ENCODE results near the gene MAP7D1. TPM values are rescaled to one million over a fixed set of nuclear protein-coding genes. Genes with fewer than 3 reads are reported as not detected.
A peak's percentile ranks its signal among the peaks of the same experiment; 100 is the strongest.

Gene MAP7D1
- total and polyA plus RNA-seq, 10 of the 15 experiments (the other 5 are each of a cell fraction or from before 2014, with no cell fraction given): 4.4 to 97.6 (median 24.2) TPM

DNA sequence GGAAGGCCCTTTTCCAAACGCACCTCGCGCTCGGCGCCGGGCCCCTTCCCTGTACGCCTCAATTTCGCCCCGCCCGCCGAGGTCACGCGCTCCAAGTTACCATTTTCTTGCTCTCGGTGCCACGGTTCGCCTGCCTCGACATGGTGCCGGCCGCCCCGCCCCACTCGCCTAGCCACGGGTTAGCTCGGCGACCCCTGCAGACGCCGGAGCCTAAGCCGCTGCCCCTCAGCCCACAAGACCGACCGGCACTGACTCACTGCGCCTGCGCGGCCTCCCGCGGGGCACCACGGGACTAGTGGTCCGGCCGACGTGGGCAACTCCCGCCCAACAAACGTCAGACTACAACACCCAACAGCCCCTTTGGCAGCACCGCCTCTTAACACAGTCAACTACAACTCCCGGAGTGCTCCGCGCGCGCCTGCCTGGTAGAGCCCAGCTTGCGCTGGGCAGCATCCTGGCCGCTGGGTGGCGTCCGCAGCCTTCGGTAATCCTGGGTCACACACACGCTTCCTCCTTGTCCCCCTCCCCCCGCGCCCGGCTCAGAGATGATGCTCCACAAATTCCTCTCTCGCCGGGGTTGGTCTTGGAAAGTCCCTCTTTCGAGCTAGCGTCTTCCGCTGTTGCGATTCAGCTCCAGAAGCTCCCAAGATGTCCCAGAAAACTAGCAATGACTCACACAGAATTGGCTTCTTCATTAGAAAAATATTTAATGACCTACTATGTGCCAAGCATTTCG, 6.6 kb upstream of the MAP7D1 start, which contains the start of gene TRAPPC3 (continued):
- TF ChIP-seq, protein P1, sequence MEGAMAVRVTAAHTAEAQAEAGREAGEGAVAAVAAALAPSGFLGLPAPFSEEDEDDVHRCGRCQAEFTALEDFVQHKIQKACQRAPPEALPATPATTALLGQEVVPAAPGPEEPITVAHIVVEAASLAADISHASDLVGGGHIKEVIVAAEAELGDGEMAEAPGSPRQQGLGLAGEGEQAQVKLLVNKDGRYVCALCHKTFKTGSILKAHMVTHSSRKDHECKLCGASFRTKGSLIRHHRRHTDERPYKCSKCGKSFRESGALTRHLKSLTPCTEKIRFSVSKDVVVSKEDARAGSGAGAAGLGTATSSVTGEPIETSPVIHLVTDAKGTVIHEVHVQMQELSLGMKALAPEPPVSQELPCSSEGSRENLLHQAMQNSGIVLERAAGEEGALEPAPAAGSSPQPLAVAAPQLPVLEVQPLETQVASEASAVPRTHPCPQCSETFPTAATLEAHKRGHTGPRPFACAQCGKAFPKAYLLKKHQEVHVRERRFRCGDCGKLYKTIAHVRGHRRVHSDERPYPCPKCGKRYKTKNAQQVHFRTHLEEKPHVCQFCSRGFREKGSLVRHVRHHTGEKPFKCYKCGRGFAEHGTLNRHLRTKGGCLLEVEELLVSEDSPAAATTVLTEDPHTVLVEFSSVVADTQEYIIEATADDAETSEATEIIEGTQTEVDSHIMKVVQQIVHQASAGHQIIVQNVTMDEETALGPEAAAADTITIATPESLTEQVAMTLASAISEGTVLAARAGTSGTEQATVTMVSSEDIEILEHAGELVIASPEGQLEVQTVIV (IDR thresholded peaks at IDR 0.05; ENCODE audit: borderline replicate concordance, partially characterized antibody): peak; percentile 23
- TF ChIP-seq SPI1 (IDR thresholded peaks at IDR 0.05; ENCODE audit: borderline replicate concordance, insufficient read depth, low read depth, low read length) (0 out of 2 replicates have a peak, but pooled peaks have one; percentile 30), SREBF1 (IDR thresholded peaks at IDR 0.05; ENCODE audit: low read length) (peak; percentile 89), EP300 (IDR thresholded peaks at IDR 0.05; ENCODE audit: borderline replicate concordance in 1 of 2, control insufficient read depth in 1 of 2, low read depth in 2 of 2, low read length in 2 of 2) (peak in 1 of 2 experiments; percentile 73; a peak in 1 of 4 replicates), NFXL1 (IDR thresholded peaks at IDR 0.05; ENCODE audit: borderline replicate concordance) (no peak), SMAD1 (IDR thresholded peaks at IDR 0.05; ENCODE audit: low read depth, partially characterized antibody) (no peak), LARP7 (IDR thresholded peaks at IDR 0.05) (peak; percentile 72), SP1 (IDR thresholded peaks at IDR 0.05; ENCODE audit: low read depth, low read length) (peak; percentile 63), ASH2L (IDR thresholded peaks at IDR 0.05; ENCODE audit: borderline replicate concordance, low read depth) (no peak), POLR2A (IDR thresholded peaks at IDR 0.05; ENCODE audit: low read depth, low read length) (peak; percentile 92)
- TF ChIP-seq, protein P2, sequence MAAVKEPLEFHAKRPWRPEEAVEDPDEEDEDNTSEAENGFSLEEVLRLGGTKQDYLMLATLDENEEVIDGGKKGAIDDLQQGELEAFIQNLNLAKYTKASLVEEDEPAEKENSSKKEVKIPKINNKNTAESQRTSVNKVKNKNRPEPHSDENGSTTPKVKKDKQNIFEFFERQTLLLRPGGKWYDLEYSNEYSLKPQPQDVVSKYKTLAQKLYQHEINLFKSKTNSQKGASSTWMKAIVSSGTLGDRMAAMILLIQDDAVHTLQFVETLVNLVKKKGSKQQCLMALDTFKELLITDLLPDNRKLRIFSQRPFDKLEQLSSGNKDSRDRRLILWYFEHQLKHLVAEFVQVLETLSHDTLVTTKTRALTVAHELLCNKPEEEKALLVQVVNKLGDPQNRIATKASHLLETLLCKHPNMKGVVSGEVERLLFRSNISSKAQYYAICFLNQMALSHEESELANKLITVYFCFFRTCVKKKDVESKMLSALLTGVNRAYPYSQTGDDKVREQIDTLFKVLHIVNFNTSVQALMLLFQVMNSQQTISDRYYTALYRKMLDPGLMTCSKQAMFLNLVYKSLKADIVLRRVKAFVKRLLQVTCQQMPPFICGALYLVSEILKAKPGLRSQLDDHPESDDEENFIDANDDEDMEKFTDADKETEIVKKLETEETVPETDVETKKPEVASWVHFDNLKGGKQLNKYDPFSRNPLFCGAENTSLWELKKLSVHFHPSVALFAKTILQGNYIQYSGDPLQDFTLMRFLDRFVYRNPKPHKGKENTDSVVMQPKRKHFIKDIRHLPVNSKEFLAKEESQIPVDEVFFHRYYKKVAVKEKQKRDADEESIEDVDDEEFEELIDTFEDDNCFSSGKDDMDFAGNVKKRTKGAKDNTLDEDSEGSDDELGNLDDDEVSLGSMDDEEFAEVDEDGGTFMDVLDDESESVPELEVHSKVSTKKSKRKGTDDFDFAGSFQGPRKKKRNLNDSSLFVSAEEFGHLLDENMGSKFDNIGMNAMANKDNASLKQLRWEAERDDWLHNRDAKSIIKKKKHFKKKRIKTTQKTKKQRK (IDR thresholded peaks at IDR 0.05; ENCODE audit: low read depth, low read length): no peak
- TF ChIP-seq, protein P3, sequence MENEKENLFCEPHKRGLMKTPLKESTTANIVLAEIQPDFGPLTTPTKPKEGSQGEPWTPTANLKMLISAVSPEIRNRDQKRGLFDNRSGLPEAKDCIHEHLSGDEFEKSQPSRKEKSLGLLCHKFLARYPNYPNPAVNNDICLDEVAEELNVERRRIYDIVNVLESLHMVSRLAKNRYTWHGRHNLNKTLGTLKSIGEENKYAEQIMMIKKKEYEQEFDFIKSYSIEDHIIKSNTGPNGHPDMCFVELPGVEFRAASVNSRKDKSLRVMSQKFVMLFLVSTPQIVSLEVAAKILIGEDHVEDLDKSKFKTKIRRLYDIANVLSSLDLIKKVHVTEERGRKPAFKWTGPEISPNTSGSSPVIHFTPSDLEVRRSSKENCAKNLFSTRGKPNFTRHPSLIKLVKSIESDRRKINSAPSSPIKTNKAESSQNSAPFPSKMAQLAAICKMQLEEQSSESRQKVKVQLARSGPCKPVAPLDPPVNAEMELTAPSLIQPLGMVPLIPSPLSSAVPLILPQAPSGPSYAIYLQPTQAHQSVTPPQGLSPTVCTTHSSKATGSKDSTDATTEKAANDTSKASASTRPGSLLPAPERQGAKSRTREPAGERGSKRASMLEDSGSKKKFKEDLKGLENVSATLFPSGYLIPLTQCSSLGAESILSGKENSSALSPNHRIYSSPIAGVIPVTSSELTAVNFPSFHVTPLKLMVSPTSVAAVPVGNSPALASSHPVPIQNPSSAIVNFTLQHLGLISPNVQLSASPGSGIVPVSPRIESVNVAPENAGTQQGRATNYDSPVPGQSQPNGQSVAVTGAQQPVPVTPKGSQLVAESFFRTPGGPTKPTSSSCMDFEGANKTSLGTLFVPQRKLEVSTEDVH (IDR thresholded peaks at IDR 0.05; ENCODE audit: low read depth, partially characterized antibody): no peak
- TF ChIP-seq, protein P4, sequence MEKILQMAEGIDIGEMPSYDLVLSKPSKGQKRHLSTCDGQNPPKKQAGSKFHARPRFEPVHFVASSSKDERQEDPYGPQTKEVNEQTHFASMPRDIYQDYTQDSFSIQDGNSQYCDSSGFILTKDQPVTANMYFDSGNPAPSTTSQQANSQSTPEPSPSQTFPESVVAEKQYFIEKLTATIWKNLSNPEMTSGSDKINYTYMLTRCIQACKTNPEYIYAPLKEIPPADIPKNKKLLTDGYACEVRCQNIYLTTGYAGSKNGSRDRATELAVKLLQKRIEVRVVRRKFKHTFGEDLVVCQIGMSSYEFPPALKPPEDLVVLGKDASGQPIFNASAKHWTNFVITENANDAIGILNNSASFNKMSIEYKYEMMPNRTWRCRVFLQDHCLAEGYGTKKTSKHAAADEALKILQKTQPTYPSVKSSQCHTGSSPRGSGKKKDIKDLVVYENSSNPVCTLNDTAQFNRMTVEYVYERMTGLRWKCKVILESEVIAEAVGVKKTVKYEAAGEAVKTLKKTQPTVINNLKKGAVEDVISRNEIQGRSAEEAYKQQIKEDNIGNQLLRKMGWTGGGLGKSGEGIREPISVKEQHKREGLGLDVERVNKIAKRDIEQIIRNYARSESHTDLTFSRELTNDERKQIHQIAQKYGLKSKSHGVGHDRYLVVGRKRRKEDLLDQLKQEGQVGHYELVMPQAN (conservative IDR thresholded peaks at IDR 0.05): 0 out of 2 replicates have a peak, but pooled peaks have one; percentile 58
- TF ChIP-seq, protein P5, sequence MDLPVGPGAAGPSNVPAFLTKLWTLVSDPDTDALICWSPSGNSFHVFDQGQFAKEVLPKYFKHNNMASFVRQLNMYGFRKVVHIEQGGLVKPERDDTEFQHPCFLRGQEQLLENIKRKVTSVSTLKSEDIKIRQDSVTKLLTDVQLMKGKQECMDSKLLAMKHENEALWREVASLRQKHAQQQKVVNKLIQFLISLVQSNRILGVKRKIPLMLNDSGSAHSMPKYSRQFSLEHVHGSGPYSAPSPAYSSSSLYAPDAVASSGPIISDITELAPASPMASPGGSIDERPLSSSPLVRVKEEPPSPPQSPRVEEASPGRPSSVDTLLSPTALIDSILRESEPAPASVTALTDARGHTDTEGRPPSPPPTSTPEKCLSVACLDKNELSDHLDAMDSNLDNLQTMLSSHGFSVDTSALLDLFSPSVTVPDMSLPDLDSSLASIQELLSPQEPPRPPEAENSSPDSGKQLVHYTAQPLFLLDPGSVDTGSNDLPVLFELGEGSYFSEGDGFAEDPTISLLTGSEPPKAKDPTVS (IDR thresholded peaks at IDR 0.05; ENCODE audit: low read depth, low read length): peak; percentile 33; the same call in 1 of the 2 replicates
